Ishikawa (cell line): ENCODE data around the gene RGSL1.

ENCODE experiments used
- CEBPB ChIP-seq: IDR thresholded peaks from 2 replicates; pipeline ENCODE4 v1.6.1; 2012
- CREB1 ChIP-seq: IDR thresholded peaks from 2 replicates; pipeline ENCODE4 v1.6.1; 2012; ENCODE audit warnings: low read depth
- EGR1 ChIP-seq: IDR thresholded peaks from 2 replicates; pipeline ENCODE4 v1.6.1; 2012
- EP300 ChIP-seq: IDR thresholded peaks from 2 replicates; pipeline ENCODE4 v1.6.1; 2012; ENCODE audit warnings: borderline replicate concordance
- FOXM1 ChIP-seq: IDR thresholded peaks from 2 replicates; pipeline ENCODE4 v1.6.1; 2012; ENCODE audit warnings: low read depth, borderline replicate concordance
- MAX ChIP-seq: IDR thresholded peaks from 2 replicates; pipeline ENCODE4 v1.6.1; 2012
- NFIC ChIP-seq: IDR thresholded peaks from 2 replicates; pipeline ENCODE4 v1.6.1; 2012
- RAD21 ChIP-seq: IDR thresholded peaks from 2 replicates; pipeline ENCODE4 v1.6.1; 2012; ENCODE audit warnings: low read depth
- REST ChIP-seq: IDR thresholded peaks from 2 replicates; pipeline ENCODE4 v1.6.1; 2012; ENCODE audit warnings: low read depth, mild to moderate bottlenecking
- TAF1 ChIP-seq: IDR thresholded peaks from 2 replicates; pipeline ENCODE4 v1.6.1; 2012; ENCODE audit warnings: low read depth, mild to moderate bottlenecking
- TCF12 ChIP-seq: IDR thresholded peaks from 2 replicates; pipeline ENCODE4 v1.6.1; 2012; ENCODE audit warnings: low read depth
- TEAD4 ChIP-seq: IDR thresholded peaks from 2 replicates; pipeline ENCODE4 v1.6.1; 2012
- YY1 ChIP-seq: IDR thresholded peaks from 2 replicates; pipeline ENCODE4 v1.6.1; 2012; ENCODE audit warnings: low read depth

- TF ChIP-seq EGR1: no peak
- no peak for TF ChIP-seq EP300
- no peak for TF ChIP-seq TCF12
- TF ChIP-seq FOXM1: no peak
- TF ChIP-seq REST: no peak
- TF ChIP-seq TAF1: no peak
- no peak for TF ChIP-seq TEAD4
- TF ChIP-seq YY1: no peak
- TF ChIP-seq MAX: no peak
- no peak for TF ChIP-seq RAD21
- no peak for TF ChIP-seq NFIC
- TF ChIP-seq CREB1: no peak
- no peak for TF ChIP-seq CEBPB
These were observed 111.5 kb downstream of the RGSL1 start for GRCh38 chr1:182561456-182561855.
